Stimulated activated CD4-positive, alpha-beta T cell treated with anti-CD3 and anti-CD28 coated beads, Interleukin-12 subunit alpha, Interleukin-12 subunit beta, amount 100 ng/mL, for 4 hours (primary cell): ENCODE measurements around the gene CARNS1.

Source experiments
- DNase-seq: peaks from one replicate; pipeline ENCODE4 v3.0.0-alpha.2; 2020

CARNS1 gene

GRCh38 chr11:67415501-67416304 is at the start of gene CARNS1:
TSS of gene CARNS1 (plus strand) at chr11:67415678. CDS start at chr11:67416200, 522 bp downstream.
- DNase-seq = no peak

- DNase-seq = no peak
Observed at GRCh38 chr11:67365736-67366444, 49.6 kb upstream of the CARNS1 start.

- no peak for DNase-seq
Observed at GRCh38 chr11:67366546-67366945, 48.9 kb upstream of the CARNS1 start.

DNA sequence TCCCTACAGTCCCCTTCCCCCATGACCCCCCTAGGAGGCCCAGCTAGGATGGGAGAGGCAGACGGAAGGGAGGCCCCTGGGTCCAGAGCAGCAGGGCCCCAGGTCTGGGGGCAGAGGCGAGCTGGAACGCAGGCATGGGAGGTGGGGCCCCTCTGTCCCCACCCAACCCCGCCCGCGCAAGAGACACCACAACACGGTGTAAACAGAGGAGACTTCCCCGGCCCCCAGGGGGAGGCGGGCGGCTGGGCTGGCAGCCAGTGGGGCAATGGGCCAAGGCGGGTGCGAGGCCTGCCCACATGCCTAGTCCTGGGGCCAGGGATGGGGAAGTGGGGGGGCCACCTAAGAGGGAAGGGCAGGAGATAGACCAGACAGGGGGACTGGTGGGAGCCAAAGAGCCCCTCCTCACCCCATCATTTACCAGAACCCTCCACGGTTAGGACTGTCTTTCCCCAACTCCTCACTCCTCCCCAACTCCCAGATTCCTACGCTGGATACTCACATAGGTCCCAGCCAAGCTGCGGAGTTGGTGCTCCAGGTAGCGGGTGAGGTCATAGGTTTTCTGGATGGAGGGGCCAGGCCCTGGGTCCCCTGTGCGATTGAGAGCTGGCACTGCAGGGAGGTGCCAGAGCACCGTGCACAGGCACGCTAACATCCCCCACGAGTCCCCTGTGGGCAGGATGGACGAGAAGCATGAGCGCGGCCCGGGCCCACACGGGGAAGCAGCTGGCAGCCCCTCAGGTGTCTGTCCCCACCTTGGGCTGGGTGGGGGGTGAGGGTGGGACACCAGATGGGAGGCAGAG is 48.3 kb upstream of the CARNS1 start:
- DNase-seq = no peak

- no peak for DNase-seq
Observed at GRCh38 chr11:67367761-67368227, 47.7 kb upstream of the CARNS1 start.

DNA sequence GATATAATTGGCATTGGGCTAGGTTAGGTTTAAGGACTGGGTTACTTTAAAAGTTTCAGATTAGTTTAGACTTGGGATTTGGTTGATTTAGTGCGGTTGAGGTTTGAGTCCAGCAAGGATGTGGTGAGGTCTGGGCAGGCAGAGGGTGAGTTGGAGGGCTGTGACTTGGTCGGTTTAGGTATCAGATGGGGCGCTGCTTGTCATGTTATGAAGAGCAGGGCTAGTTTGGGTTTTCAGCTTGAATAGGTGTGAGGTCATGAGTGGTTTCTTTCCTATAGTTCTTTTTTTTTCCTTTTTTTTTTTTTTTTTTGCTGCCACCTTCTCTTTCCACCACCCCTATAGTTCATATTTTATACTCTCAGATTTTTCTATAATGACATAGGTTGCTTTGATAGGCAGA is 46.9 kb upstream of the CARNS1 start:
- DNase-seq = no peak

- DNase-seq = no peak
Observed at GRCh38 chr11:67369275-67369674, 46.2 kb upstream of the CARNS1 start.

GRCh38 chr11:67369801-67370284 is 45.6 kb upstream of the CARNS1 start:
- no peak for DNase-seq

GRCh38 chr11:67370351-67371076 is 45.0 kb upstream of the CARNS1 start:
- no peak for DNase-seq

DNA sequence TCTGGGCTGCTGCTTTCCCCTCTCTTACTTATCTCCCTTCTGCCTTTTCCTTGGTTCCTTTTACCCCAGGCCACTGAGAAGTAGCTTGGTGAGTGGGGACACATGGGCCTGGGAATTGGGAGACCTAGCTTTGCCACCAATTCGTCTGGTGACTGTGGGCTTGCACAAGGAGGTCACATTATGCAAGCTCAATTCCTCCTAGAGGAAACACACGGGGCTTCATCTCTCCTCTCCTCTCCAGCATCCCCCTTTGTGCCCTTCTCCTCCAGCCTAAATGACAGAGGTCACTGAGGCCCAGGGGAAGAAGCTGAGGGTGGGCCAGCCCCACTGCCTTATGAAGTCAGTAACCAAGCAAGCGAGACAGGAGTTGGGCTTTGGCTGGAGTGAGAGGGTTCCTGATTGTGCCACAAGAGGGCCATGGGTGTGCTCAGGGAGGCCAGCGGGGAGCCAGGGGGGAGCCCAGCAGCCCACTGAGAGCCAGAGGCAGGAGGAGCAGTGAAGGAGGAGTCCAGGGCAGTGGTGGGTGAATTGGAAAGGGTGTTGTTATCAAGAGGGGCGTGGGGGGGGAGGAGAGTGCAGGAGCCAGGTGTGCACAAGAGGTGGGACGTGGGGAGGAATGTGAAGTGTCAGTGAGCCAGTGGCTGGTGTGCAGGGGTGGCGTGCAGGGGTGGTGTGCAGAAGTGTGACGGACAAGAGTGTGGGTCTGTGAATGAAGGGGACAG is 44.1 kb upstream of the CARNS1 start:
- no peak for DNase-seq

DNA sequence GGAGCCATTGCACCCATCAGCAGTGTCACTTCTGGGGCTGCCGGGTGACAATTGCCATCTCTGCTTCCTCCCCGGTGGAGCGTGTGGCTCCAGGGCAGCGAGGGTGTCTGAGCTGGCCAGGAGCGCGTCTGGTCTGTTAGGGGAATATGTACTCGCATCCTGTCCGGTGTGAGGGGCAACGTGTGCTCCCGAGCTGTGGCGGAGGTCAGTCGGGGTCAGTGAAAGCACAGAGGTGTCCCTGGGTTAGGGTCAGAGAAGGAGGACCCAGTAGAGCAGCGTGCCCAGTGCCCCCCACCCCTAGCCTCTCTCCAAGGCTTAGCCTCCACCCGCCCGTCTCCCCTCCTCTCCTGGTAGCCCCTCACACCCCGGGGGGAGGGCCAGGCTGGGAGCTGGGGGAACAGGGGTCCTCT is 43.6 kb upstream of the CARNS1 start:
- no peak for DNase-seq

GRCh38 chr11:67372321-67372992 is 43.0 kb upstream of the CARNS1 start:
- no peak for DNase-seq

DNA sequence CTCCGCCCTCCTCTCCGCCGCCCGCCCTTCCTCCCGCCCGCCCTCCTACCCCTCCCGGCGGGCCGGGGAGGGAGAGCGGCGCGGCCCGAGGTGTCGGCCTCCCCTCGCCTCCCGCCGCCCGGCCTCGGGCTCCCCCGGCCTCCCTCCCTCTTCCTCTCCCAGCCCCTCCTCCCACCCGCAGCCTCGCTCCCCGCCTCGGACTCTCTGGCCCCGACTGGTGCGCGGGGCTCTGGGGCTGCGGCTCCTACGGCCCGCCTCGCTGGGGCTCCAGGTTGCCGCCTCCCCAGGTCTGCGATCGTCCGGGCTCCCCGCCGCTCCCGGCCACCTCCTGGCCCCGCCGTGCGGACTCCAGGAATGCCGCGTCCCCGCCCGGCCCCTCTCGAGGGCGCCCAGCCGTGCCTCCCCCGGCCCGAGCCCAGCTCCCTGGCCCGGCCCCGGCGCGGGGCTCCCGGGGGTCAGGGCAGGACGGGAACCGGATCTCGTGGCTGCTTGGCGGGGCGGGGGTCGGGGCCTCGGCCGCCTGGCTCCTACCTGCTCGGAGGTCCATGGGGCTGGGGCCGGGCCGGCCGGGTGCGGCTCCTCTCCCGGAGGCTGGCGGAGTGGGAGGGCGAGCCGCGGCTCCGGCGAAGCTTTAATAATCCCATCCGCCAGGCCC is 42.4 kb upstream of the CARNS1 start, which contains the start of gene CLCF1:
Gene CLCF1 (minus strand): TSS at position 606 of the 655 bp plus-strand sequence. CDS start 59 bp downstream, at position 547.
- DNase-seq = no peak

- peak; percentile 48 for DNase-seq
Observed at GRCh38 chr11:67373648-67374570, 41.6 kb upstream of the CARNS1 start.

- DNase-seq = no peak
Observed at GRCh38 chr11:67374571-67375281, 40.8 kb upstream of the CARNS1 start.

DNA sequence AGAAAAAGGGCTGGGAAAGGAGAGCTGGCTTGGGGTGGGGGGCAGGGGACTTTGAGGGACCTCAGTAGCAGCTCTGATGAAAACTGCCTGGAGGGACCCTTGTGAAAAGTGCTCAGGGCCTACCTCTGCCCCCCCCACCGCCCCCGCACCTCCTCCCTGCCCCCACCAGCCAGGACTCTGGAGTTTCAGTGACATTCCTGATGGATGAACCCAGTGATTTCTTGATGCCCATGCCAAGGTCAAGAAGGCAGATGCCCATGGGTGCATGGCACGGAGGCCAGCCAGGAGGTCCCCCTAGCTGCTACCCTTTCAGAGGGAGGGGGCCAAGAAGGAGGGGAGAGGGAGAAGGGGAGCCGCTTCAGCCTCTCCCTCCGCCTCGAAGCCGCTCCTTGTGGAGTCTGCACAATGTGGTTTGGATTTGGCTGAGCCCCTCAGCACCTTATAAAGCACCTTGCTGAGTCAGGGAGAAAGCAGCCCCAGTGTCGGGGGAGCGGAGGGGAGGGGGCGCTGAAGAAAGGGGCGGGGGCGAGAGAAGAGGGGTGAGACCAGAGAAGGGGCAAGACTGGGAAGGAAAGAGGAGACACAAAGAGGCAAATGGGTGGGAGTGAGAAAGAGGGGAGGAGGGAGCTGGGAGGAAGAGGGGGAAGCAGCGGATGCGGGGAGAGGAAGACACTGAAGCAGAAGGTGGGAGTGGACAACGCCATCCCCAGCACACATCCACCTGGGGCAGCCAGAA is 40.0 kb upstream of the CARNS1 start:
- no peak for DNase-seq

DNA sequence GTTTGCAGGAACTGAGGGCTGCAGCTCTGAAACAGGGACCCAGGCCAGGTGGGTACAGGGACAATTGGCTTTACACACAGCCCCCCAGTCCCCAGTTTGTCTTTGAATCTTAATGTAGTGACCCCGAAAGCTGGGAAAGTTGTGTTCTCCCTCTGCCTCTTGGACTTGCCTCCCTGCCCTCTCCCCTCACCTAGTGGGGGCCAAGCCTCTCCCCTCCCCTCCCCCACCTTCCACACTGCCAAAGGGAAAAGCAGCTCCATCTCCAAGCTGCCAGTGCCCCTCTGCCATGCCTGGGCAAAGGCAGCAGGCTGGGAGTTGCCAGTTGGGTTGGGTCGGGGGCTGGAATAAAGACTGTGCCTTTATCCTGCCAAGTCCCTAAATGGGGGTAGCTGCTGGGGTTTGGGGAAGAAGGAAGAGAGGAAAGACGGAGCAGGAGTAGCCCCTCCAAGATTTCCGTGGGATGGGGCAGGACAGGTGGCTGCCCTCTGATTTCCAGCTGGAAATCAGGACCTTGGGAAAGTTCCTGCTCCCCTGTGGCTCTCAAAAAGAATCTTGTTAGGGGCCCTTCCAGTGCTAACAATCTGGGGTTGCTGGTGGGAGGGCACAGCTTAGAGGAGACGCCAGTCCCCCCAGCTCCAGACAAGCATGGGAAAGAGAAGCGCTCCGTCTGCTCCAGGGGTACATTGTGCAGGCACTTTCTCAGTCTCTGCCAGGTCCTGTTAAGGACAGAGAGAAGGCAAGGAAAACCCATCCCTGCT is 39.2 kb upstream of the CARNS1 start:
- no peak for DNase-seq
